HEK293T (cell line): ENCODE measurements around the gene SLC9C2.
"Not testable (repeated sequence)": the region's sequence is repeated elsewhere in the genome, so short reads cannot be mapped to it uniquely, and the experiment has no call there.

Experiments used
- CTCF ChIA-PET: fragments of 350-600 bp; formaldehyde crosslinking; extraction: SDS; loops from one replicate; lab custom pipeline; 2021; ENCODE audit warnings: antibody characterized with exemption, inconsistent platforms; lab: Yijun Ruan, JAX
- POLR2A ChIA-PET: fragments of 350-600 bp; formaldehyde crosslinking; extraction: SDS; loops from one replicate; lab custom pipeline; 2020; ENCODE audit warnings: antibody characterized with exemption, inconsistent platforms; lab: Yijun Ruan, JAX
- DNase-seq: peaks from one replicate; pipeline ENCODE4 v3.0.0; 2012; ENCODE audit warnings: mixed read lengths; ENCODE audit errors: extremely low spot score
- ARNT ChIP-seq: fragments of 450-650 bp; IDR thresholded peaks from 2 replicates; pipeline ENCODE4 v1.6.1; 2017; ENCODE audit warnings: mild to moderate bottlenecking
- BHLHE40 ChIP-seq: fragments of 450-650 bp; IDR thresholded peaks from 2 replicates; pipeline ENCODE4 v1.6.1; 2016; ENCODE audit warnings: mild to moderate bottlenecking, moderate library complexity, borderline replicate concordance
- CTBP1 ChIP-seq: fragments of 450-650 bp; IDR thresholded peaks from 2 replicates; pipeline ENCODE4 v1.6.1; 2016; ENCODE audit warnings: borderline replicate concordance
- ELF4 ChIP-seq: fragments of 450-650 bp; IDR thresholded peaks from 2 replicates; pipeline ENCODE4 v1.6.1; 2017; ENCODE audit warnings: antibody characterized with exemption
- FOXA1 ChIP-seq: fragments of 450-650 bp; IDR thresholded peaks from 2 replicates; pipeline ENCODE4 v1.6.1; 2016; ENCODE audit warnings: mild to moderate bottlenecking
- FOXK2 ChIP-seq: fragments of 450-650 bp; IDR thresholded peaks from 2 replicates; pipeline ENCODE4 v1.6.1; 2016; ENCODE audit warnings: mild to moderate bottlenecking
- FOXM1 ChIP-seq: fragments of 450-650 bp; IDR thresholded peaks from 2 replicates; pipeline ENCODE4 v1.6.1; 2017; ENCODE audit warnings: mild to moderate bottlenecking, borderline replicate concordance
- HDGF ChIP-seq: fragments of 450-650 bp; IDR thresholded peaks from 2 replicates; pipeline ENCODE4 v1.6.1; 2017; ENCODE audit warnings: antibody characterized with exemption, borderline replicate concordance
- L3MBTL2 ChIP-seq: fragments of 450-650 bp; conservative IDR thresholded peaks from 2 replicates; pipeline ENCODE4 v1.6.1; 2016; ENCODE audit warnings: mild to moderate bottlenecking
- LEF1 ChIP-seq: fragments of 450-650 bp; IDR thresholded peaks from 2 replicates; pipeline ENCODE4 v1.6.1; 2017; ENCODE audit warnings: mild to moderate bottlenecking, borderline replicate concordance
- NFRKB ChIP-seq: fragments of 450-650 bp; IDR thresholded peaks from 2 replicates; pipeline ENCODE4 v1.6.1; 2016; ENCODE audit warnings: mild to moderate bottlenecking, moderate library complexity
- SP1 ChIP-seq: fragments of 450-650 bp; IDR thresholded peaks from 2 replicates; pipeline ENCODE4 v1.6.1; 2017
- SUZ12 ChIP-seq: fragments of 450-650 bp; IDR thresholded peaks from 2 replicates; pipeline ENCODE4 v1.6.1; 2016; ENCODE audit warnings: mild to moderate bottlenecking
- TARDBP ChIP-seq: fragments of 450-650 bp; IDR thresholded peaks from 2 replicates; pipeline ENCODE4 v1.6.1; 2016
- ZNF384 ChIP-seq: fragments of 450-650 bp; IDR thresholded peaks from 2 replicates; pipeline ENCODE4 v1.6.1; 2016
- TF ChIP-seq, protein P1 (sequence below): fragments of 450-650 bp; IDR thresholded peaks from 2 replicates; pipeline ENCODE4 v1.6.1; 2016

Gene SLC9C2

DNA sequence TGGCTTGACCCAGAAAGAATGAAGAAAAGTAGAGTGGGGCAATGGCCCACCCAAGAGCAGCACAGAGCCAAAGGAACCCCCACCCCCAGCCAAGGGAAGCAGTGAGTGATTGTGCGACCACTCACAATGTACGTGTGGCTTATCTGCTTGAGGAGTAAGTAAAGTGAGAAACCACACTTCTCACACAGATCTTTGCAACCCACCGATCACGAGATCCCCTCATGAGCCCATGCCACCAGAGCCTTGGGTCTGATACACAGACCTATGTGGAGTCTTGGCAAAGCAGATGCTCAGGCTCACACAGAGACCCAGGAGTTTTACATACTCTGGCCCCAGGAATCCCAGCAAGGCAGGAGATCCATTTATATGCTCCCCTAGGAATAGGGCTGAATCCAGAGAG, 14.0 kb upstream of the SLC9C2 start:
- CTCF ChIA-PET: interaction anchor here (0.7 kb wide), 1 partner anchor 212 kb away, joined by 5 read pairs; no protein-coding TSS in a partner anchor
- TF ChIP-seq, protein P1, sequence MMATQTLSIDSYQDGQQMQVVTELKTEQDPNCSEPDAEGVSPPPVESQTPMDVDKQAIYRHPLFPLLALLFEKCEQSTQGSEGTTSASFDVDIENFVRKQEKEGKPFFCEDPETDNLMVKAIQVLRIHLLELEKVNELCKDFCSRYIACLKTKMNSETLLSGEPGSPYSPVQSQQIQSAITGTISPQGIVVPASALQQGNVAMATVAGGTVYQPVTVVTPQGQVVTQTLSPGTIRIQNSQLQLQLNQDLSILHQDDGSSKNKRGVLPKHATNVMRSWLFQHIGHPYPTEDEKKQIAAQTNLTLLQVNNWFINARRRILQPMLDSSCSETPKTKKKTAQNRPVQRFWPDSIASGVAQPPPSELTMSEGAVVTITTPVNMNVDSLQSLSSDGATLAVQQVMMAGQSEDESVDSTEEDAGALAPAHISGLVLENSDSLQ: no peak
- TF ChIP-seq ARNT (no peak), BHLHE40 (no peak)
- no peak for DNase-seq
- POLR2A ChIA-PET: no interaction called here

DNA sequence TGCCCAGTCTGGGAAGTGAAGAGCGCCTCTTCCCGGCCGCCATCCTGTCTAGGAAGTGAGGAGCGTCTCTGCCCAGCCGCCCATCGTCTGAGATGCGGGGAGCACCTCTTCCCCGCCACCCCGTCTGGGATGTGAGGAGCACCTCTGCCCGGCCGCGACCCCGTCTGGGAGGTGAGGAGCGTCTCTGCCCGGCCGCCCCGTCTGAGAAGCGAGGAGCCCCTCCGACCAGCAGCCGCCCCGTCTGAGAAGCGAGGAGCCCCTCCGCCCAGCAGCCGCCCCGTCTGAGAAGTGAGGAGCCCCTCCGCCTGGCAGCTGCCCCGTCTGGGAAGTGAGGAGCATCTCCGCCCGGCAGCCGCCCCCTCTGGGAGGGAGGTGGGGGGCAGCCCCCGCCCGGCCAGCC, 10.2 kb upstream of the SLC9C2 start:
- DNase-seq, POLR2A ChIA-PET, CTCF ChIA-PET: not testable (repeated sequence)

DNA sequence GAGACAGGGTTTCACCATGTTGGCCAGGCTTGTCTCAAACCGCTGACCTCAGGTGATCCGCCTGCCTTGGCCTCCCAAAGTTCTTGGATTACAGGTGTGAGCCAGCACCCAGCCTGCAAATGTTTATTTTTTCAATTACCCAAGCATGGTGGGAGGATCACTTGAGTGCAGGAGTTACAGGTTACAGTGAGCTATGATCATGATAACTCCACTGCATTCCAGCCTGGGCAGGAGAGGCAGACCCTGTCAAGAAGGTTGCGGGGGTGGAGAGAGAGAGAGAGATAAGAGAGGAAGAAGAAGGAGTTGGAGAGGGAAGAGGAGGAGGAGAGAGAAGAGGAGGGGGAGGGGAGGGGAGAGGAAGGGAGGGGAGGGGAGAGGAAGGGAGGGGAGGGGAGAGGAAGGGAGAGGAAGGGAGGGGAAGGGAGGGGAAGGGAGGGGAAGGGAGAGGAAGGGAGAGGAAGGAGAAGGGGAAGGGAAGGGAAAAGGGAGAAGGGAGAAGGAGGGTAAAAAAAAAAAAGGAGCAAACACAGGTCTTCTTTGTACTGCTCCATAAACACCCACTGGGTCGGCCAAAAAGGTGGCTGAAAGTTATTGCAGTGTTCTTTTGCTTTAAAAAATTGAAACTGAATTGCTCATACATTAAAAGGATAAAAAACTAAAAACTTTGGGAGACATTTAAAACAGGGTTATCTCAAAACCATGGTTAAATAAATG, 5.8 kb upstream of the SLC9C2 start:
- no peak for DNase-seq
- CTCF ChIA-PET: no interaction called here
- POLR2A ChIA-PET: no interaction called here
- TF ChIP-seq SP1 (no peak), L3MBTL2 (no peak), ARNT (no peak), ZNF384 (no peak), TARDBP (no peak)

DNA sequence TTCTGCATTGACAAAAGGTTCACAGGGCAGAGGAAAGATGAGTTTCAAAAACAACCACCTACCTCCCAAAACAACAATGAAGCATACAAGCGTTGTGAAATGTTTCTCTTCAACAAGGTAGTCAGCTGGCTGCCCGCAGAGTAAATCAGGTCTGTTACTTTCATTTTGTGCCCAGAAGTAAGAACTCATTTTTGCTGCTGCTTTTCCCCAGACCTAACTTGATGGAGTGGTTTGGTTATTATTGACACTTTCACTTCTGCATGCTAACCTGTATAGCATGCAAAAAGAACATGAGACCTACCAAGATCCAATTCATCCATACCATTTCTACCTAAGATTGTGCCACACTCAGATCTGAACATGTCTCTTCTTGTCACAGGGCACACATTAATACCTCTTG, 1.3 kb downstream of the SLC9C2 start:
- POLR2A ChIA-PET: no interaction called here
- TF ChIP-seq CTBP1: no peak
- TF ChIP-seq LEF1: no peak
- no peak for TF ChIP-seq BHLHE40
- TF ChIP-seq, protein P1: no peak
- no peak for TF ChIP-seq HDGF
- no peak for TF ChIP-seq SP1
- no peak for TF ChIP-seq TARDBP
- no peak for TF ChIP-seq SUZ12
- TF ChIP-seq FOXA1: no peak
- TF ChIP-seq NFRKB: no peak
- no peak for TF ChIP-seq ELF4
- TF ChIP-seq L3MBTL2: no peak
- no peak for TF ChIP-seq FOXM1
- TF ChIP-seq FOXK2: no peak
- no peak for DNase-seq

DNA sequence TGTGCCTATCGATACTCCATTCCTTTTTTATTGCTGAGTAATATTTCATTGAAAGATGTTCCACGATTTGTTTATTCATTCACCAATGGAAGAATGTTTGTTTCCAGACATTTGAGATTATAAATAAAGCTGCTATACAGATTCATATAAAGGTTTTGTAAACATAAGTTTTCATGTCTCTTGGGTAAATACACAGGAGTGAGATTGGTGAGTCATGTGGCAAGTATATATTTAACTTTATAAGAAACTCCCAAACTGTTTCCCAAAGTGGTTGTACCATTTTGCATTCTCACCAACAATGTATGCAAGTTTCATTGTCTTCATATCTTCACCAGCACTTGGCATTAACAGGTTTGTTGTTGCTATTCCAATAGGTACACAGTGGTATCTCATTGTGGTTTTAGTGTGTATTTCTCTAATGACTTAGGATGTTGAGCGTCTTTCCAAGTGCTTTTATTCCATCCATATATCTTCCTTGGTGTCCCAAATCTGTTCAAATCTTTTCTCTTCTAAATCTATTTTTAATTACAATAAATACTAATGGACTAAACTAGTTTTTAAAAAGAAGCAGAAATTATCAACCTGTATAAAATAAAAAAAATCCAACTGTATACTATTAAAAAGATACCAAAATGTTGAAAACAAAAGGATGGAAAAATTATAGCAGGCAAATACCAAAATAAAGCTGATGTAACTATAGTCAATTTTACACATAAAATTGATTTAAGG, 6.6 kb downstream of the SLC9C2 start:
- ChIA-PET POLR2A (no interaction called here), CTCF (no interaction called here)
- no peak for DNase-seq
- TF ChIP-seq LEF1 (no peak), SUZ12 (no peak), FOXM1 (no peak), SP1 (no peak), TARDBP (no peak), L3MBTL2 (no peak), FOXA1 (no peak), CTBP1 (no peak), FOXK2 (no peak), HDGF (no peak), BHLHE40 (no peak), ZNF384 (no peak), NFRKB (no peak), ELF4 (no peak), ARNT (no peak)
- TF ChIP-seq, protein P1: no peak

More for the DNA sequence above, 1.3 kb downstream of the SLC9C2 start:
- CTCF ChIA-PET: no interaction called here

DNA sequence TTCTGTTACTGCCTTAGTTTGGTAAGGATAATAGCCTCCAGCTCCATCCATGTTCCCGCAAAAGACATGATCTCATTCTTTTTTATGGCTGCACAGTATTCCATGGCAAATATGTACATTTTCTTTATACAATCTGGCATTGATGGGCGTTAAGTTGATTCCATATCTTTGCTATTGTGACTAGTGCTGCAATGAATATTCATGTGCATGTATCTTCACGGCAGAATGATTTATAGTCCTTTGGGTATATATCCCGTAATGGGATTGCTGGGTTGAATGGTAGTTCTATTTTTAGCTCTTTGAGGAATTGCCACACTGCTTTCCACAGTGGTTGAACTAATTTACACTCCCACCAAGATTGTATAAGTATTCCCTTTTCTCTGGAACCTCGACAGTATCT, 11.7 kb downstream of the SLC9C2 start:
- TF ChIP-seq, protein P1: peak; percentile 56
- POLR2A ChIA-PET, CTCF ChIA-PET, DNase-seq: not testable (repeated sequence)
